NCI-H2196 treated with DMSO at 0.1 percent for 48 hours (cell line): ENCODE results near the gene CPT1A.

Source experiments
- DNase-seq: peaks from one replicate; lab custom pipeline; 2025; ENCODE audit not compliant: unreplicated experiment; lab: John Stamatoyannopoulos, UW

CPT1A gene

DNA sequence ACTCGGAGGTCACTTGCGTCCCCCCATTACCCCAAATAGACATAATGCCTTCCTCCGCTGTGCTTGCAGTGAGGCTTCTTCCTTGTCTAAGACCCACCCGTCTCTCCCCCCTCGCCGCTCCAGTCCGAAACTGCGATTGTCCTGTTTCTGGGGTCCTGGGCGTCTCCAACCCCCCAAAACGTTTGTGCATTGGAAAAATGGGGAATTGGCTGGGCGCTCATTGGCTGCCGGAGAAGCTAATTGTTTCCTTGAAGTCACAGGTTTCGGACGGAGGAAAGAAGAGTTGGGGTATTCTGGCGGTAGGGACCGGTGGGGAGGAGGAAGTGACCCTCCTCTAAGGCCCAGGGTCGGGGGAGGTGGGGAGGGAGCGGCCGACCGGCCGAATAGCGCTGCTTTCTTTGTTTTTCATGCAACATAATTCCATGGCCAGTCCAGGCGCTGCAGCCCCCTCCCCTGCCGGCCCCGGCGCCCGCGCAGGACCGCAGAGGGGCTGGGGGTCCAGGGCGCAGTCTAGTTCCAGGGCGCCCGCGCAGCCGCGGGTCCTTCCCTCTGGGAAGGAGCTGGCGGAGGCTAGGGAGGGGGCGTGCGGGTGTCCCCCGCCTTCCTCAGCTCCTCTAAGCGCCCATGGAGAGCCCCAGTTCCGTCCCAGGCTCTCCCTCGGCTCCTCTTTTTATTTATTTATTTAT, 12.7 kb upstream of the CPT1A start:
- DNase-seq = no peak

DNA sequence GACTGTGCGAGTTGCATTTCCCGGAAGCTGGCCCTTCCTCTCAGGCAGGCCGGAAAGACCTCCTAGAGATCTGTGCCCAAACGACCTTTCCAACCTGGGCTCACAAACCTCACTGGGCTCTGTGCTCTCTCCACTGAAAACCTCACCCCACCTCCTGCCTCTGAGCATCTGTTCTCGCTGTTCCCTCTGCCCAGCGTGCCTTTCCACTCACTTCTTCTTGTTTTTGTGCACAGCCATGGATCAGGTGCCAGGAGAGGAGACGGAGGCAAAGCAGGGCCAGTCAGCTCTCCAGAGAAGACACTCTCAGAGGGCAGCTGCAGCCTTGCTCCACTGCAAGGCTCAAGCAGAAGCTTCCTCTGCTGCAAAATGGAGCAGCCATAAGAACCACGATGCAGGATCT, 10.9 kb upstream of the CPT1A start:
- DNase-seq = no peak

DNA sequence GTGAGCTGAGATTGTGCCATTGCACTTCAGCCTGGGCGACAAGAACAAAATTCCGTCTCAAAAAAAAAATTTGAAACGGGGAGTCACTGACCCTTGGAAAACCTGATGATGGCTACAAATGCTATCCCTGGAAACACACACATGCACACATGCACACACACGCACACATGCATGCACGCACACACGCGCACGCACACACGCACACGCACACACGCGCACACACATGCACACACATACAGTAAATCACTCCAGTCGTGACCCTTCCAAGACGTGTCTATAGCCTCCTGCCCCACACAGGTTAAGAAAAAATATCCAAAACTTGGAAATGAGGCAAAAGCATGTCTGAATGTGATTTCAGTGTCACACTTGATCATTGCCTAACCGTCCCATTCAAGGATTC, 6.7 kb upstream of the CPT1A start:
- DNase-seq = no peak

DNA sequence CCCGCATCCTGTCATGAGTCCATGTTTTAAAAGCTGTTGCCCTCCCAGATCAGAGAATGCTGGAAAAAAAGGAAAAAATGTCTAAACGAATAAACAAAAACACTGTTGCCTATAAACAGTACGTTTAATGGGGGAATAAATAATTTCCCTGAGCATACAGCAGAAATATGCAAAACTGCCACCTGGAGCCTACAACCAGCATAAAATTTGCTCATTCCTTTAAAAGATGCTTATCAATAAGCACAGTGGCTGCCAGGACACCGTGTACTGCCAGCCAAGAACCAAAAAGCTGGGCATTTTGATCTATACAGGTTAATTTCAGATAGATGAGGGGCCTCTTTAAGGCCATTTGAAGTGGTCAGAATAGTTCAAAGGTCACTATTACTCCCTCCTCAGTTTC, 5.7 kb upstream of the CPT1A start:
- DNase-seq = no peak

DNA sequence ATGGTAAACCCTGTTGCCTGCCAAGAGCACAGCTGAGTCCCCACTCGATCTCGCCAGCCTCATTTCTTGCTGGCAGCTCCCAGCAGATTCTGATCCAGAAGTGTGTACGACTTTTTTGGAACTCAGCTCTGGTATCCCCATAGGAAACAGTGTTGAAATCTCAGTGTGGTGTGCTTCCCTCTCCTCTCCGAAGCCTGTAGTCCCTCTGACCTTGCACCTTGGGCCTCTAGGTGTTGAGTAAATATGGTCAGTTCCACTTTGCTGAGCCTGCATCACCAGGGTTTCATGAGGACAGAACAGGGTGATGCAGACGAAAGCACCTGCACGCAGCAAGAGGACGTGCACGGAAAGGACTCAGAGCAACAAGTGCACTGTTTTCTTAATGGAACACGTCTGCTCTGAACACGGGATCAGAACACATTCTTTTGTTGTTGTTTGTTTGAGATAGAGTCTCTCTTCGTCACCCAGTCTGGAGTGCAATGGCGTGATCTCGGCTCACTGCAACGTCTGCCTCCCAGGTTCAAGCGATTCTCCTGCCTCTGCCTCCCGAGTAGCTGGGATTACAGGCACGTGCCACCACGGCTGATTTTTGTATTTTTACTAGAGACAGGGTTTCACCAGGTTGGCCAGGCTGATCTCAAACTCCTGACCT, 3.8 kb upstream of the CPT1A start:
- no peak for DNase-seq

DNA sequence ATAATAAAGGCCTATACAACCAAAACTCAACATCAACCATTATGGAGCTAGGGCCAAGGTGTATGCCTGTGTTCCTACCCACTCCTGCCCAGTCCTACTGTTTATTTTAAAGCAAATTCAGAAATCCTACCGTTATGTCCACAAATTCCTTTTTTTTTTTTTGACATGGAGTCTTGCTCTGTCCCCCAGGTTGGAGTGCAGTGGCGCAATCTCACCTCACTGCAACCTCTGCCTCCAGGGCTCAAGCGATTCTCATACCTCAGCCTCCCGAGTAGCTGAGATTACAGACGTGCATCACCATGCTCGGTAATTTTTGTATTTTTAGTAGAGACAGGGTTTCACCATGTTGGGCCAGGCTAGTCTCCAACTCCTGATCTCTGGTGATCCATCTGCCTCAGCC, 3.1 kb upstream of the CPT1A start:
- no peak for DNase-seq

DNA sequence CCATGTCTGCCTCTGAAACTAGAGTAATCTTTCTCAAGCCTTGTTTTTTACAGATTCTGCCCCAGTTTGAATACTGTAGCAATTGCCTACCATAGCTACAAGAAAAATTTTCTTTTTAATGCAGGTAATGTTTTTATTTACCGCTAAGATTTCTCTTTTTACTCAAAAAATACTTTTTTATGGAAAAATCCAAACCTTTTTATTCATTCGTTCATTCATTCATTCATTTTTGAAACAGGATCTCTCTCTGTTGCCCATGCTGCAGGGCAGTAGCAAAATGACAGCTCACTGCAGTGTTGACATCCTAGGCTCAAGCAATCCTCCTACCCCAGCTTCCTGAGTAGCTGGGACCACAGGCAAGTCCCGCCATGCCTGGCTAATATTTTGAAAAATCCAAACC, 2.7 kb upstream of the CPT1A start:
- DNase-seq = no peak

DNA sequence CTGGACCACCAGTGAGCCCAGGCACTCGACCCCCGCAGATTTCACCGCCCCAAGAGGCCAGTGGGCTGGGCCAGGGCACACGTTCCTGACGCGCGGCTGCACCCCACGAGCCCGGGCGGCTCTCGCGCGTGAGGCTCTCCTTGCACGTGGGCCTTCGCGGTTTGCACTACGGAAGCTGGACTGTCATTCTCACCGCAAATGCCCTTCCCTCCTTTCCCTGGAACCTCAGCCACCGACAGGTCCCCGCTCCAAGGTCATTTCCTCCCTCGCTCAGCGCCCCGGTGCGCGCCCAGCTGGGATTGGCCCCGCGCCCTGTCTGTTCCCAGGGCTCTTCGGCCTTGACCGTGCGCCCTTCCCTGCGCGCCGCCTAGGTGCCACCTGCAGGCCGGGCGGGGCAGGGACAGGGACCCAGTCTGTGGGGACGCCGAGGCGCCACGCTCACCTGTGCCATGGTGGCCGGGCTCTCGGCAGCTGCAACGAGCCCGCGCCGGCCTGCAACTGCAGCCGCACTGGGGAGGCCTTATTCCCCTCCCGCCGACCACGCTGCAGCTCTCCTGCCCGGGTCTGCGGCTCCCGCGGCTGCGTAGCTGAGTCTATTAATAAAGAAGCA, 2.1 kb upstream of the CPT1A start:
- DNase-seq = peak; percentile 83

DNA sequence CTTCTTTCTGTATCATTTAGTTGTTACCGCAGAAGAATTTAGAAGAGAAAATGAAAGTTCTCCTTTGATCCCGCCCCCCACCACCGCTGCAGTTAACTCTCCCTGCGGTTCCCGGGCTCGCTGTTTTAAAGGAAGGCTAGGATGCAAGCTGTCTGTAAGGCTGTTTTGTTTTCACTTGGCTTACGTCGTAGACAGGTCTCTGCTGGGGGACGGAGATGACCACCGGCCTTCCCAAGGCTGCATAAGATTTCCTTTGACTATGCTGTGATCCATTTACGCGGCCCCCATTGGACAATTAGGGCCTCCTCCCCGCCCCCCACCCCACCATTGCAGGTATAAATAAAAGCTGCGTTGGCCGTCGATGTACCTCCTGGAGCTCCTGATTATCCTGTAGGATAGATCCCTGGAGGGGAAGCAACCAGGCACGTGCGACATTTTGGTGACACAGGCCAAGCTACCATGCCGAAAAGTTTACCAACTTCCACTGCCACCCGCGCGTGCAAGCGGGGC, 1.4 kb upstream of the CPT1A start:
- no peak for DNase-seq

DNA sequence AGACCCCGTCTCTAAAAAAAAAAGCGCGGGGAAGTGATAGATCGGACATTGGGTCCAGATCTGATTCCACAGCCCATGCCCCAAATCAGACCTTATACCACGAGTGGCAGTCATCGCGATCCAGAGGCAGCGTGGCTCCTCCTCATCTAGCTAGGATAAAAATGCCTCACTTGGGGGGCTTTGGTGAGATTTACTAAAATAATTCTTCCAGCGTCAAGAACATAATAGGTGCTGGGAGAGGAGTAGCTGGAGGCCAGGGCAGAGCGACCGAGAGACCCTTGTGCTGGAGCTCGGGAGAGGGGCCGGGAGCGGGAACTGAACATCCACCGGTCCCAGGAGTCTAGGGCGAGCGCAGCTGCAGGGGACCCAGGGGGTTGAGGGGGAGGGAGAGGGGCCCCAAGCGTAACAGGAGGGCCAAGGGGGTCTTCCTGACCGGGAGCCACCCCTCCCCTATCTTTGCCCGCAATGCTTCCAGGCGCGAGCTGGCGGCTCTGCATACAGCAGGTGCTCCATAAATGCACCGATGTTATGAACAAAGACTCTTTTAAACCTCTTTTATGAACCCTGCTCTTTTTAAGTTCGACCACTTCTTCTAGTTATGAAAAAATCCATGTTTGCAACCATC, 823 bp upstream of the CPT1A start:
- no peak for DNase-seq

DNA sequence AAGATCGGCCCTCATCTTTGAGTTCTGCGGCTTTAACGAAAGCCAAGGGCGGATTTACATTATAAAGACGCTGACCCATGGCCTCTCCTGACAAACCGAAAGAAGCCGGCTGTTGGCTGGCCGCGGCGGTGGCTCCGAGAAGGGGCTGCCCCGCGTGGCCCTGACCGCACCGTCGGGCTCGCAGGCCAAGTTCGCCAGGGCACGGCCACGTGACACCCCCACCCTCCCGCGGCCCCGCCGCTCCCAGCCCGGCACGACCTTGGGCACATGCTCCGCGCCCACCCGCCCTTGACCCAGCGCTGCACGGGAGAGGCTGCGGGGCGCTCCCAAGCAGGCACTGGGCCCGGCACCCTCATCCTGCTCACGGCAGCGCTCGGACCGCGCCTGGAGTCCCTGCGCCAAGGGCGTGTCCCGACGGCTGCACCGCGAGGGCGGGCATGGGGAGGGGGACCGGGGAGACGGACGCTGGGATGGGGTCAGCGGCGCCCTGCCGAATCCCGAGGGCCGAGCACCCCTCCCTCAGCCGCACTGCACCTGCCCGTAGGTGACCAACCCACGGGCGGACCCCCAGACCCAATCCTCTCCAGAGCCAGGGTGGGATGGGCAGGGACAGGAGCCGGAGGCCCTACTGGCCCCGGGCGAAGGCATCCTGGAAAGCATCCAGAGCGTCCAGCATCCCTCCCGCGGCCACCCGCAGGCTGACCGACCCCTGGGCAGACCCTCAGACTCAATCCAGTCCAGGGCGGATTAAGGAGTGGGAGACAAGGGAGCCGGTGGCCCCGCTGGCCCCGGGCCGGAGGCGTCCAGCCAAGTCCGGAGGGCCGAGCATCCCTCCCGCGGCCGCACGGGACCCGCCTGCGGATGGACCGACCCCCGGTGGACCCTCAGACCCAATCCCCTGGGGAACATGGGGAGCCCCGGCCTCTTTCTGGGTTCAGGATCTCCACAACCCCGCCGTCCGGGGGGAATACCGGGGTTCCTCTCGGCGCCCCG, 759 bp downstream of the CPT1A start:
- DNase-seq = peak; percentile 21

DNA sequence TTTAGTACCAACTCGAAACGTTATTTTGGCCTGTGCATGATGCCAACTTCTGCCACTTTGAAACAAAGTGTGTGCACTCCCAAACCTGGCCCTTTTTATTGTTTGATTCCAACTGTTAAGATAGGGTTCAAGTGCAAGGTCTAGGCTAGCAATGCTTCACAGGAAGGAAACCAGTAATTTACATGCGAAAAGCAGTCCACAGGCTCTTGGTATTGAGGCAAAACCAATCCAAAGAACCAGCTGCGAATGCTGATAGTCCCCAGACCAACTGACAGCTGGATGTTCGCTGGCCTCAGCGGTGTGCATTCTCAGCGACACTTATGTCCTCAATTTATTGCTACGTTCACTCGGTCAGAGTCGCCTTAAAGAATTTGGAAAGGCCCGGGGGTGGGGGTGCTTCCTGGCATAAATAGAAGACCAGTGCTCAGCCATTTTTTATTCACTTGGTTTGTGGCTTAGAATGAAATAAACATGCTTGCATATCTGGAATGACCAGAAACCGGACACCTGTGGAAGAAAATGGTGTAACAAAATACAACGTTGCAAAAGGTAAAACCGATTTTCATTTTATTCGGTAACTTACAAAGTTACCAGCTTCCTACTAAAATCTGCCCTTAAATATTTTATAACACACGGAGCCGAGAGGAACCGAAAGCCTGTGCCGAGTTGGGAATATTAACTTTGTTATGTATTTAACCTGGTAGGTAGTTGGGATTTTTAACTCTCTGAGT, 1.6 kb downstream of the CPT1A start:
- DNase-seq = no peak

DNA sequence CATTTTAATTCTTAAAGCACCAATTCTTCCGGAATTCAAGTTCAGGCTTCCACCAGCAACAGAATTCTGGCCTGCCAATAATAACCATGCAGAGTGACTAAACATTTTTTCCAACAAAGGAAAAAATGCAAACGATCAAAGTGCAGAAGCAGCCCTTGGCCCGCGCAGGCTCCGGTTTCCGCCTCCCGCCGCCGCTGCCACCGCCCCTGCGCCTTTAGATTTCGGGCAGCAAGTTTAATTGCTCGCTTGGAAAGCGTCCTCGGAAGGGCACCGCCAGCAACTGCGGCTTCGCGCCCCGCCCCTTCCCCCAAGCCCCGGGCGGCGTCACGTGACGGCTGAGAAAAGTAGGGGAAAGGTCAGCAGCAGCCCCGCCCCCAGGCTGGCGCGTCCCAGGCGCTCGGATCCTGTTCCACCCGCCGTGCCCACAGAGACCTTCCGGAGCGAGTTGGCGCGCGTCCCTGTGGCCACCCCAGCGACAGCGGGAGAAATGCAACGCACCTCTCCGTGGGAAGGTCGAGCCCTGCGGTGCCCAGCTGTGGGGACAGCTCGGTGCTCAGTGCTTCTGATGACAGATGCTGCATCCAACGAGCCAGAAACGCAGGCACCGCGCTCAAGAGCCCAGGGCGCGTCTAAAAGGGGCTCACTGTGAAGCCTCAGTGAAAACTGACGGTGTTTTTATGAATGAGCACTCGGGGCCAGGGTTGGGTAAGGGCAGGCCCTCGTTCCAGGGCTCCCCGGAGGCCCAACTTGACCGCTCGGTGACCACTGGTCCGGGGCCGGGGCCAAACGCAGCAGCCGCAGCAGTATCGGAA, 2.5 kb downstream of the CPT1A start:
- peak; percentile 94 for DNase-seq

DNA sequence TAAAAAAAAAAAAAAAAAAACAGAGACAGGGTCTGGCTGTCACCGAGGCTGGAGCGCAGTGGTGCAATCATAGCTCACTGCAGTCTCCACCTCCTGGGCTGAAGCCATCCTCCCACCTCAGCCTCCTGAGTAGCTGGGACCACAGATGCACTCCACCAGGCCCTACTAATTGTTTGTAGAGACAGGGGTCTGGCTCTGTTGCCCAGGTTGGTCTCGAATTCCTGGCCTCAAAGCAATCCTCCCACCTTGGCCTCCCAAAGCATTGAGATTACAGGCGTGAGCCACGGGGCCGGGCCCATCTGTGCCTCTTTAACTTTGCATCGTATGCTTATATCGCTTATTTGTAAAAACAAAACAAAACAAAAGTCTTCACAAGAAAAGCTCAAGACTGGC, 3.1 kb downstream of the CPT1A start:
- DNase-seq = no peak

DNA sequence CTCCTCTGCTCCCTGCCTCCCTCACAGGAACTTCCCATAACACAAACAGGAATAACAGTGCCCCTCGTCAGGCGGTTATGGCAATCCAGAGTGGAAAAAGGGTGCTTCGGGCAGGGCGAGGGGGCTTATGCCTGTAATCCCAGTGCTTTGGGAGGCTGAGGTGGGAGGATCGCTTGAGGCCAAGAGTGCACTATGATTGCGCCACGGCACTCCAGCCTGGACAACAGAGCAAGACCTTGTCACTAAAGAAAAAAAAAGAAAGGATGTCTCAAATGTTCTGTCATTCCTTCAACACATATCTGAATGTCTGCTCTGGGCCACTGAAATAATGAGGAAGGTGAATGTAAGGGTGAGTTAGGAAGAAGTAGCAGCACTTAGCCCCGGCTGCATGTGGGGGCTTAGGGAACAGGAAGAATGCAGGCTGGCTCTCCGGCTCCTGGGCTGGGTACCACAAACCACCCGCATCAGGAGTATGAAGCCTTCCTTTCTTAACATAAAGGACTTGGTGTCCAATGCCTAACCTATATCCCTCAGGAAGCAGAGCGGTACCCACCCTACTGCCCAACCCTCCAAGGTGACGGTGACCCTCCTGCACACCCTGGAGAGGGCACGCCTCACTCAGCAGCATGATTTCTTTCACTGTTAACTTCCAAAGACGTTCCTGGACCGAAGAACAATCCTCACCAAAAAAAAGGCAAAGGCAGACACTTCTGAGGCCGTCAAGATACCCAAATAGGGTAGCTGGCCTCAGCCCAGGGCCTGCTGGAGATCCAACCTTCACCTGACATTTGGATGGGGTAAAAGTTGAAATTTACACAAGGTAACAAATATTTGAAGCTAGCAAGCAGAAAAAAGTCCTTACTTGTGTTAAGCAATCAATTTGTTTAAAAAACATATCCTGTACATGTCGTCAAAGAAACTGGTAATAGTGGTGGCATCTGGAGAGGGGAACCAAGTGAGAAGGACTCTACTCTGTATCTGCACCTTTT, 3.8 kb downstream of the CPT1A start:
- no peak for DNase-seq

DNA sequence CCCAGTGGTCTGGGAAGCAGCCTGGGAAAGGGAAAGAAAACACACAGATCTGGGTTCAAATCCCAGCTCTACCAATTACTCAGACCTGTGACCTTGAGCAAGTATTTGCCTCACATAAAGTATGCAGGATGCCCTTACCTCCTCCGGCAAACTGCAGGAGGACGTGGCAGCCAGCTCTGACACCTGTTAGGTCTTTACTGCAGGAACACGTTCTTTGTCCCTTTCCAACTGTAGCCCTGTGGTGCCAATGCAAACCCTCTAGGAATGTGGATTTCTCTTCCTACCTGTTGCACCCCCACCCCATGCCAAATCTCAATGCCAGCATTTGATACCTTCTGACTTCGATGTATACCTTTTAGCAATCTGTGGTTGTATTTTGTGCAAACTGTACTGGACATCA, 6.0 kb downstream of the CPT1A start:
- no peak for DNase-seq

DNA sequence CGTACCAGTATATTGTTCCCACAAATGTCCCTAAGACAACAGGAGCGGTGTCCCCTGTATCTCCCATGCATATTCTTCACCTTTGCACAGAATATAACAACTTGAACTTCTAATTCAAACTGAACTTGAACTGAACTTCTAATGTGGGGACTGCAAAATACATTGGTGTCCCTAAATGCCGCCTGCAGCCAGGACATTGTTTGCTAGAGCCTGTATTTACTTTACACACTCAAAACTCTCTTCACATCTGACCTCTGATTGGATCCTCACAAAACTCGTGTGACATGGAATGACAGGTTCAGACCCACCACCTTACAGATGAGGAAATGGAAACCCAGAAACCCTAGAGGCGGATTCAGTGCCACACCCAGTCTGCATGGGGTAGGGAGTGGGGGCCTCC, 6.4 kb downstream of the CPT1A start:
- DNase-seq = no peak
